Hepatocyte (in vitro differentiated cells): ENCODE data around the gene RASD2.

Source experiments
- CTCF ChIP-seq: fragments of 200-600 bp; sonication (generic); IDR thresholded peaks from 2 replicates; pipeline ENCODE4 v1.5.1; 2016; ENCODE audit warnings: antibody characterized with exemption, mild to moderate bottlenecking; ENCODE audit not compliant: poor library complexity
- EZH2 ChIP-seq: fragments of 200-600 bp; sonication (generic); IDR thresholded peaks from 2 replicates; pipeline ENCODE4 v1.6.1; 2016; ENCODE audit warnings: antibody characterized with exemption, mild to moderate bottlenecking, borderline replicate concordance
- EZH2phosphoT487 ChIP-seq: fragments of 200-600 bp; sonication (generic); IDR thresholded peaks from one replicate; pipeline ENCODE4 v1.6.1; 2018; ENCODE audit warnings: antibody characterized with exemption, mild to moderate bottlenecking, low read depth, moderate library complexity; ENCODE audit not compliant: unreplicated experiment, severe bottlenecking

DNA sequence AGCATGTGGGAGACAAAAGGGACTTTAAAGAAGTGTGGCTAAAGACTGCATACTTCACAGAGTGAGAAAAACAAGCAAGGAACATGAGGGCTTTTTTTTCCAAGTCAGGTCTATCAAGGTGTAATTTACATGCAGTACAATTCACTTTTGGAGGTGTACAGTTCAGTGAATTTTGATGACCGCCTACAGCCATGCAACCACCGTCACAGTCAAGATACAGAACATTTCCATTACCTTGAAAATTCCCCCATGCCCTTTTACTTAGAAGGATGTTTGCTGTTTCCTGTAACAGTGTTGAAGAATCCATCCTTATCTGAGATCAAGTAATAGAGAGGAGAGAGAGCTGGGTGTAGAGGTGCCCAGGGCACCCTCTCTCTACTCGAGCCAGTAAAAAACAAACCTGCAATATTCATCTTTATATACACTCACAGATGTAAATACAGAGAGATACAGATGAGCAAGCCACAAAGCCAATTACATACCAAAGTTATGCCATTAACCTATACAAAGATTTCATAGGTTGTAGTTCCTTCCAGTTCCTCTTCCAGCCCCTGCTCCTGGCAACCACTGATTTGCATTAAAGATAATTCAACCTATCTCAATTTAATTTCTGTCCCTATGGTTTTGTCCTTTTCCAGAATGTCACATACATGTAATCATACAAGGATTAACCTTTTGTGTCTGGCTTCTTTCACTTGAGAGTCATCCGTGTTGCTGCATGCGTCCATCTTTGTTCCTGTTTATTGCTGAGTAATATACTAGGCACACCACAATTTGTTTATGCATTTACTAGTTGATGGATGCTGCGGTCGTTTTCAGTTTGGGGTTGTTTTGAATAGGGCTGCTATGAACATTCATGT is 35.0 kb upstream of the RASD2 start:
- TF ChIP-seq CTCF (no peak), EZH2phosphoT487 (no peak), EZH2 (no peak)
